22Rv1 (cell line): ENCODE measurements around the gene DTWD1.
"Not testable (repeated sequence)": the region's sequence is repeated elsewhere in the genome, so short reads cannot be mapped to it uniquely, and the experiment has no call there.

ENCODE experiments used
- H3K27ac ChIP-seq: fragments of 450-650 bp; 2 replicates; pipeline ENCODE4 v1.5.1; 2017
- ZFX ChIP-seq: fragments of 450-650 bp; IDR thresholded peaks from 2 replicates; pipeline ENCODE4 v1.6.1; 2017; ENCODE audit warnings: antibody characterized with exemption, borderline replicate concordance
- TF ChIP-seq, protein P1 (sequence below): fragments of 450-650 bp; IDR thresholded peaks from 2 replicates; pipeline ENCODE4 v1.5.1; 2017; ENCODE audit warnings: mild to moderate bottlenecking

DTWD1 gene

DNA sequence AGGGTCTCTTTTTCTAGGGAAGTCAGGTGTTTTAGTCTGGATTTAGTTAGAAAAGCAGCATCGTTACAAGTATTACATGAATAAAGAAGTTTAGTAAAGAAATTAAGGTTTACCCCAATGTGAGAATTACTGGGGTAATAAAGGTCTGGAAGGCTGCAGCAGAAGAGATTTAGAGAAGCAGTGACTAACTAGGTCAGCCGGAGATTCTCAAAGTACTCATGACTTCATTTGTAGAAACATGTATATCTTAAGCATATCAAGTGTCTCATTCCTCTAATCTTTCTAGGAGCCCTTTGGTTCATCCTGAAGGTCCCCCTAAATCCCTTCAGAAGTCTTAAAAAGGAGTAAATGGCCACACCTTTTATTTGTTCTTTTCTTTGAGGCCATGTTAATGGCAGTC, 26.0 kb downstream of the DTWD1 start:
- TF ChIP-seq, protein P1, sequence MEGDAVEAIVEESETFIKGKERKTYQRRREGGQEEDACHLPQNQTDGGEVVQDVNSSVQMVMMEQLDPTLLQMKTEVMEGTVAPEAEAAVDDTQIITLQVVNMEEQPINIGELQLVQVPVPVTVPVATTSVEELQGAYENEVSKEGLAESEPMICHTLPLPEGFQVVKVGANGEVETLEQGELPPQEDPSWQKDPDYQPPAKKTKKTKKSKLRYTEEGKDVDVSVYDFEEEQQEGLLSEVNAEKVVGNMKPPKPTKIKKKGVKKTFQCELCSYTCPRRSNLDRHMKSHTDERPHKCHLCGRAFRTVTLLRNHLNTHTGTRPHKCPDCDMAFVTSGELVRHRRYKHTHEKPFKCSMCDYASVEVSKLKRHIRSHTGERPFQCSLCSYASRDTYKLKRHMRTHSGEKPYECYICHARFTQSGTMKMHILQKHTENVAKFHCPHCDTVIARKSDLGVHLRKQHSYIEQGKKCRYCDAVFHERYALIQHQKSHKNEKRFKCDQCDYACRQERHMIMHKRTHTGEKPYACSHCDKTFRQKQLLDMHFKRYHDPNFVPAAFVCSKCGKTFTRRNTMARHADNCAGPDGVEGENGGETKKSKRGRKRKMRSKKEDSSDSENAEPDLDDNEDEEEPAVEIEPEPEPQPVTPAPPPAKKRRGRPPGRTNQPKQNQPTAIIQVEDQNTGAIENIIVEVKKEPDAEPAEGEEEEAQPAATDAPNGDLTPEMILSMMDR, result no peak
- TF ChIP-seq ZFX, result no peak
- H3K27ac ChIP-seq, result no peak overlapping the region

DNA sequence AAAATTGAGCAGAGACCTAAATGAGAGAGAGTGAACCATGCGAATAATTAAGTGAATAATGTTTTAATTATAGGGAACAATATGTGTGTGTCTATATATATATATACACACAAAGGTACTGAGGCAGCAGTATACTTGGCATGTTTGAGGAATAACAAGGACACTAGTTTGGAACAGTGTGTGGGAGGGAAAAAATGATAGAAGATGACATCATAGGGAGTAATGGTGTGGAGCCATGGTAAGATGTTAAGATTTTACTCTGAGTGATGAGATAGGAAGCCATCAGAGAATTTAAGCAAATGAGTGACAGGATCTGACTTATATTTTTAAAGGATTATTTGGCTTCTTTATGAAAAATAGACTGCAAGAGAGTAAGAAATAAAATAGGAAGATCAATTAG, 29.1 kb downstream of the DTWD1 start:
- no peak overlapping the region for H3K27ac ChIP-seq

DNA sequence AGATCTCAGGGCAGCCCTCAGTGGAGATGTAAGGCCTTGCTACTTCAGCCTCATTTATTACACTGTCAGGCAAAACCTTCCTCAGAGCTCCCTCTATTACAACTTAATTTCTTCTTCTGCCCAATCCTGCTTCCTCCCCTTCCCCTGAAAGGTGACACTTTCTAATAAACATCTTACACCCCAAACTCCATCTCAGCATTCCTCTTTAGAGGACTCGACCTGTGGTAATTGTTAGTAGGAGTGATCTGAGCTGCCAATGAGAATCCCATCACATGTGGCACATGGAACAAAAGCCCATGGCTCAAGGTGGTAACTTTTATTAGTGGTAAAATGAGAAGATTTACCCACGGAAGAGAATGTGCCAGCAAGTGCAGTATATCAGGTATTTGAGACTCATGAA, 29.8 kb downstream of the DTWD1 start:
- H3K27ac ChIP-seq, result no peak overlapping the region
- TF ChIP-seq ZFX, result no peak
- TF ChIP-seq, protein P1, result no peak

More for the DNA sequence above, 29.1 kb downstream of the DTWD1 start:
- TF ChIP-seq ZFX, result no peak
- TF ChIP-seq, protein P1, result no peak

- TF ChIP-seq, protein P1, result no peak
- no peak for TF ChIP-seq ZFX
- H3K27ac ChIP-seq, result no peak overlapping the region
Measured at GRCh38 chr15:49652922-49653321, 32.1 kb downstream of the DTWD1 start.

DNA sequence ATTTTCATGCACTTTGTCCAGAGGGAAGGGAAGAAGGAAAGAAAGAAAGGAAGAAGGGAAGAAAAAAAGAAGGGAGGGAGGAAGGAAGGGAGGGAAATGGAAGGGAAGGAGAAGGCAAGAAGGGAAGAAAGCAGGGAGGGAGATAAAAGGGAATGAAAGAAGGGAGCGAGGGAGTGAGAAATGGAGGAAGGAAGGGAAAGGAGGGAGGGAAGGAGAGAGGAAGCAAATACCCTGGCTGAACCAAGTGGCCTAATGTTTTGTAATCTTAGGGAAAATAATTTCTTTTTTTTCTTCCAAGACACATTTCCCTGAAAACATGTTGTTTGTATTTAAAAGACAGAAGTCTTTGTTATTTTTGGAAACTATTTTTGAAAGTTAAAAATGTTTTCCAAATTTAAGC, 35.9 kb downstream of the DTWD1 start:
- TF ChIP-seq, protein P1, result no peak
- no peak for TF ChIP-seq ZFX

DNA sequence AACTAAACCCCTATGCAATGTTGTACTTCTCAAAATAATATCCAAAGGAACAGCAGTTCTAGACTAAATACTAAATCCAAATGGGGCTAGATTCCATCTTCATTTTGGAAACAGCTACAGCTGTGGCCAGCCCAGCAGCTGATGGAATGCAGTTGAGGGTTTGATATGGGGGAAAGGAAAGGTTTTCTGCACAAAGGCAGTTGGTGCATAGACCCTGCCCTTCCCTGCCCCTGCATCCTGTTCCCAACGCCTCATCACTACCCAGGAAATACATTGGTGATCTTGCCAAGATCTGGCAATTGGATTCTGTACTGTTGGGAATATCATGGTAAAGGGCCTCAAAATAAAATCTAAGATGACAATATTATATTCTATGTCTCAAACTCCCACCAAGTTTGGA, 43.9 kb downstream of the DTWD1 start:
- no peak for TF ChIP-seq ZFX
- TF ChIP-seq, protein P1, result no peak
- no peak overlapping the region for H3K27ac ChIP-seq

More for the DNA sequence above, 35.9 kb downstream of the DTWD1 start:
- H3K27ac ChIP-seq, result no peak overlapping the region

- not testable (repeated sequence) for H3K27ac ChIP-seq
Measured at GRCh38 chr15:49666486-49666885, 45.6 kb downstream of the DTWD1 start.

- no peak for TF ChIP-seq ZFX
- TF ChIP-seq, protein P1, result no peak
- no peak overlapping the region for H3K27ac ChIP-seq
Measured at GRCh38 chr15:49669288-49669687, 48.4 kb downstream of the DTWD1 start.
